Measurements from ENCODE around the gene APH1B.

- TF ChIP-seq CTCF (IDR thresholded peaks at IDR 0.05; ENCODE audit: poor library complexity): no peak
- no peak for TF ChIP-seq EZH2 (IDR thresholded peaks at IDR 0.05; ENCODE audit: borderline replicate concordance)
- TF ChIP-seq EZH2phosphoT487 (IDR thresholded peaks at IDR 0.05; ENCODE audit: low read depth, severe bottlenecking, unreplicated experiment): no peak
Observed at GRCh38 chr15:63260791-63261190, 16.6 kb upstream of the APH1B start.

Measured in hepatocyte (in vitro differentiated cells).